AML-193 (cell line): ENCODE data around the gene SKIC3.

ENCODE experiments used
- DNase-seq, 2 experiments: peaks; one replicate each; lab custom pipeline; 2025; lab: John Stamatoyannopoulos, UW

The SKIC3 gene

DNA sequence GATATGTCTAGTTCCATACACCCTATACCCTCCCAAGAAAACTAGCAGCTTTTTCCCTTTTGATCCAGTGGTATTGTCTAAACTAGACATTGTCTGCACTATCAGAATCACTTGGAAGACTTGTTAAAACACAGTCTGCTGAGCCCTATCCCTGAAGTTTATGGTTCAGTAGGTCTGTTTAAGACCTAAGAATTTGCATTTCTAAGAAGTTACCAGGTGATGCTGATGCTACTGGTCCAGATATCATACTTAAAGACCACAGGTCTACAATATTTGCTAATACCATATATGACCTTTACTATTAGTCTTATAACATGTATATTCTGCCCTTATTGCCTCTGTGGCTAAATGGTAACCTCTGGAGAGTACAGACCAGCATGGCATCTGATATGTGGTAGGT lies 23.3 kb downstream of the SKIC3 start:
- no peak for DNase-seq

GRCh38 chr5:95530416-95530815 lies 24.4 kb downstream of the SKIC3 start:
- DNase-seq: no peak

DNA sequence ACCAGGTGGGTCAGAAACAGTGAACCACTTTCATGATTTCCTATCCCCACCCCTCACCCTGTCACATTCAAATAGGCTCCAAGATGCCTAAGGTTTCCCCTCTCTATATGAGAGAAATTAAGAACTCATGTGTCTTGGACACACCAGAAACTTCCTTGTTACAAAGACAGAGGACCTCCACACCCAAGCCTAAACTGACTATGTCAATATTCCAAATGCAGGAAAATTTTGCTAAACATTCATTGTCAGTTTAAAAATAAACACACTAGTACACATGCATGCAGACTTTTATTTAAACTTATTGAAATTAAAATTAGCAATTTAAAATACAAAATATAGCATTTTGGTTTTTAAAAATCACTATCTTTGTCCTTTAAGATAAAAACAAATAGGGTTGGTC lies 26.2 kb downstream of the SKIC3 start:
- DNase-seq: no peak

DNA sequence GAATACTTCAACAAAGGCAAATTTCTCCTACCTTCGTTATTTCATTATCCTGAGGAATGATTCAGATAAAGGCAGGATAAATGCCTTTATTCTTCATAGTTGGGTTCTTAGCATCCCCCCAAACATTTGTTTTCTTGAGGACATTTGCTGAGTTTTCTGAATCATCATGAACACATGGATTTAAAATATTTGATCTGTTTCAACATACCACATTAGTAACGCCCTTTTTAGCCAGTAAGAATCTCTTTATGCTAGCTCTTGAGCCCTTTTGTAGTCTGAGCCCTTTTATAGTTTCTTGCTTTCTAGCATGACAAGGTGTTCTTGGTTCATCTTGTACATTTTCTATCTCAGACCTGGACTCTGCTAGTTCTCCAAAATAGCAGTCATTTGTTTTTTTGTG lies 27.9 kb downstream of the SKIC3 start:
- DNase-seq: no peak

DNA sequence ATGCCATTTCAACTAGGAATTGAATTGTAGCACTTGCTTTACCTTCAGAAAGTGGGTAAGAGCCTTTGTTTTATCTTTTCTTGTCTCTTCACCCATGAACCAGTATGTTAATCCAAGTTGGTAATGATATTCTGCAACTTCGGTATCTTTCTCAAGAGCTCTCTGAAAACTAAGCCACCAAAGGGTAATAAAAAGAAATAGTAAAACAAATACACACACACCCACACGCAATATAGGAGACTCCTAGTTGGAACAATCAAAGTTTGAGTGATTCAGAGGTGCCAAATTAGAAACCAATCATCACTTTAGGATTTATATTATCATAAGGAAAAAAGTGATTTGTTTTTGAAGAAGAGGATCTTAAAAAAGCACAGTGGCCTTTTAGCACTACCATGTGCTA lies 30.4 kb downstream of the SKIC3 start:
- no peak for DNase-seq

- DNase-seq: no peak
Observed at GRCh38 chr5:95520206-95520605, 34.6 kb downstream of the SKIC3 start.

DNA sequence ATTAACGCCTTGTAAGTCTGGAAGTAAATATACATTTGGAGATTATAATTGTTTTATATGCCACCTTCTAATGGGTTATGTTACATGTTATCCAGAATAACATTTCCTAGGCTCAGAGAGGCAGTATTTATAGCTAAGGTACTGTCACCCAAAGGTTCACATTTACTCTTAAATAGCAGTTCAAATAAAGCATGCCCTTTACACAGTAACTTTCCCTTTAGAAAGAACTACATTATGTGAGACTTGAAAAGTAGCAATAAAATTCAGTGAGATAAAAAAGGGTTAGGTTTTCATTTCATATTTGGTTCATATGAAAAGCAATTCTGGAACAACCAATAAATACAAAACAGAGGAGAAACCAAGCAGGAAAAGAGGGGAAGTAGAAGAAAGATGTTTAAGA lies 35.1 kb downstream of the SKIC3 start:
- DNase-seq: no peak

DNA sequence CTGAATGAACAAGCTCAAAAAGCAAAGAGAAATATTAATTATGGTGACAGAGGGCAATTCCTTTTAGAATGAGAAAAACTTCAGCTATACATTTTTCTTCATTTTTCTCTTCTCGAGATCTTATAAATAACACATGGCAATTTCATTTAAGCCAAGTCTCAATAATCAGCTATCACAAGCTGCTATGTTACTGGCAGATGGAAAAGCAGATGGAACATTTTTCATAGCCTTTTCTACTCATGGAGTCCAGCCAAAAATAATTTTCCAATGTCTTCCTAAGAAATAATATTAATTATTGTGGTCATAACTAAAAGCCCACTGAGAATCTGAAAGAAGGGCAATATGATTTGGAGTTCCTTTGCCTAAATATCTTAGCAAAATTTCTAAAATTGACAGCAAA lies 35.6 kb downstream of the SKIC3 start:
- no peak for DNase-seq

GRCh38 chr5:95518417-95518816 lies 36.4 kb downstream of the SKIC3 start:
- DNase-seq: no peak

- no peak for DNase-seq
Observed at GRCh38 chr5:95511606-95512005, 43.2 kb downstream of the SKIC3 start.

DNA sequence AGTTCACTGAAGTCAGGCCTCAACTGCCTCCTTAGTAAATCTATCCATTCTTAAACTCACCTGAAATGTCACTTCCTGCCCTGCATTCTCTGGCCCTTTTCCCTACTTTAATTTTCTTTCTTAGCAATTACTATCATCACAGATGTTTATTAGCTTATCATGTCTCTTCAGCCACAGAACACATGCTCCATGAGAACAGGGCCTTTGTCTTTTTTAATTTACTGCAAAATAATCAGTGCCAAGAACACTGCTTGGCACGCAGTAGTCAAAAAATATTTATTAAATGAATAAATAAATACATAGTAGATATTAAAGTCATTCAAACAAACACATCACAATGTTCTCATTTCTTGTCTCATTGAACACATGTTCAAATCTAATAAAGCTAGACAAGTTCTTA lies 46.2 kb downstream of the SKIC3 start:
- DNase-seq: no peak
